Hepatic stellate cell (primary cell): ENCODE results near the gene SEC61G.

ENCODE experiments used
- DNase-seq: peaks from one replicate; pipeline ENCODE4 v3.0.0; 2011; ENCODE audit warnings: low spot score

Gene SEC61G

DNA sequence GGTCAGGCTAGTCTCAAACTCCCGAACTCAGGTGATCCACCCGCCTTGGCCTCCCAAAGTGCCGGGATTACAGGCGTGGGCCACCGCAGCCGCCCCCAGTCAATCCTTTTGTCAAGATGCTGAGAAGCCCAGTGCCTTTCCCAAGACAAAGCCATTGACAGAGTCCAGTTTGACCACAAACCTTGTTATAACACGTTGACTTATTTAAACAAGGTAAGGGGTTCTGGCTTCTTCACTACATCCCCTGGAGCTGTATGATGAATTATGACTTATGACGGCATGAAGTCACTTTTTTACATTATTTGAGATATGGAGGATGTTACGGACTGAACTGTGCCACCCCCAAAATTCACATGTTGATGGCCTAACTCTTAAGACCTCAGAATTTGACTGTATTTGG lies 5.8 kb upstream of the SEC61G start:
- no peak for DNase-seq

DNA sequence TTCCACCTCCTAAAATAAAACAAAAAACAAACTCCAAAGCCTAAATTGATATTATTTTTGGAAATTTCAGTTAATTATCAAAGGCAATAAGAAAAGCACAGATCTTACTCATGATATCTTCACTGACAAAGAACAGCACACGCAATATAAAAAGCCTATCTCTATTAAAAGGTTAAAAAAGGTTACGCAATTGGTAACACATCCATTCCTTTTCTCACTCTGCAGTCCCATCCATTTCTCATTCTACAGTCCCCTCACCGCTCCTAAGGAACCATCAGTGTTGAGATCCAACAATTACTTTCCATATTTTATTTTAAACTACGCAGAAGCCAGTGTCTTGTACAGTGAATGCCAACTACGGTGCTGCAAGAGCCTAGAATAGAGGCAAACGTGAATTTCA lies 1.3 kb downstream of the SEC61G start:
- DNase-seq, result no peak

DNA sequence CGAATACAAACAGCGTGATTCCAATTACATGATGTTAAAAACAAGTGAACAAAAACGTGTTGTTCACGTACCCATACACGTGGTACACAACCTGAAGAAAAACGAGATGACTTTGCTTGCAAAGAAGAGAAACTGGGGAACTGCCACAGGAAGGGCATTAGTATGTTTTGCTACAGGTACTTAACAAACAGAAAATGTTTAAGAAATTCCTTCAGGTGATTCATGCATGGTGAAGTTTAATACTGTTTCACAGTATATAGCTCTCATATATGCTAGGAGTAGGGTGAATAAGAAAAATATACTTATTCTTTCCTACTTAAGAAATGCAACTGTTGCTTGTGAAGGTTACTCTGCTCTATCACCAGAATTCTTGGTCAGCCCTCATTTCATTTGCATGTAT lies 9.8 kb downstream of the SEC61G start:
- DNase-seq, result no peak

DNA sequence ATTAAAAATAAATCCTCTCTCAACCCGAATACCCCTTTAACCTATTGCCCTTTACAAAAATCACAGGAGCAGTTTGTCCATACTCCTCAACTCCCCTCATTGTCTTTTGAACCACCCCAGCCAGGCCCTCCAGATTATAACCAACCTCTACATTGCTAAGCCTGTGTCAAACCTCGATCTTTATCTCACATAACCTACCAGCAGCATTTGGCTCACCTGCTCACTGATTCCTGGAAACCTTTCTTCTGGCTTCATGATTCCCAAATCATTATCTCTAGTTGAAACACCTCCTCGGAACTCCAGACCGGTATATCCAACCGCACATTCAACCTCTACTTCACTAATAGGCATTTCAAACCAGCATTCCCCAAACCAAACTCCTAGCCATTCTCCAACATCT lies 11.8 kb downstream of the SEC61G start:
- DNase-seq, result no peak

DNA sequence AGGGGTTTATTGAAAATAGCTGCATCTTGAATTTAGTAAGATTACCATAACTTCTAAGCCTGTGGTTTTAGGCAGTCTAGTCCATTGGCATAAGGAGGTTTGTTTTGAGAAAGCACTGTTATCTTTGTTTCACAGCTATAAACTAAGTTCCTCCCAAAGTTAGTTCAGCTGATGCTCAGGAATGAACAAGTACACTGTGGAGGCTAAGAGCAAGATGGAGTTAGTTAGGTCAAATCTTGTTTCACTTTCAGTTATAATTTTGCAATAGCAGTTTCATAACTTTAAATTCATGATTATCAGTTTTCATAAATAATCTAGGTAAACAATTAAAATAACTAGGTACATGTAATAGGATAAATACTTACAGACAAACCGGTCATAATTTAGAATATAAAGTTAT lies 15.4 kb downstream of the SEC61G start:
- no peak for DNase-seq

DNA sequence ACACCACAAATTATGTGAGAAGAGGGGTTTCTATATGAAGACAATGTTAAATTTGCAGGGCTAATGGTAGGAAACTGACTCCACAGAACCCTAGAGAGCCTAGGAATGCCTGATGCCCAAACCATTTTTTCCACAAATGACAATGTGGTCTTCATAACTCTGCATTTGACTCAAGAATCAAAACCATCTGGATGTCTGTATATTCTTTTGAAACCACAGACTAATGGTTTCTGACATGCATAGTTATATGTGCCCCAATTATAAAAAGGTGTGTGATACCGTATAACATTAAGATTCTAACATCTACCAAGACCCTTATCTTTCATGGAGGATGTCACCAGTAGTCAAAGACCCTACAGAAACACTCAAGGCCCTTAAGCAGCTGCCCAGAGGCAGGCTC lies 20.3 kb downstream of the SEC61G start:
- DNase-seq, result no peak

DNA sequence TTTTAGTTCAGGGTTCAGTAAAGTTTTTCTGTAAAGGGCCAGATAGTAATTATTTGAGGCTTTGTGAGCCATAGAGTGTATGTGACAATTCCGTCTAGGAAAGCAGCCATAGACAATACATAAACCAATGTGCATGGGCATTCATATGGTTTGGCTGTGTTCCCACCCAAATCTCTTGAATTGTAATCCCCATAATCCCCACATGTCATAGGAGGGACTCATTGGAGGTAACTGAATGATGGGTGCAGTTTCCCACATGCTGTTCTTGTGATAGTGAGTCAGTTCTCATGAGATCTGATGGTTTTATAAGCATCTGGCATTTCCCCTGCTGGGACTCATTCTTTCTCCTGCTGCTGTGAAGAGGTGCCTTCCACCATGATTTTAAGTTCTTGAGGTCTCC lies 29.9 kb downstream of the SEC61G start:
- DNase-seq, result no peak

DNA sequence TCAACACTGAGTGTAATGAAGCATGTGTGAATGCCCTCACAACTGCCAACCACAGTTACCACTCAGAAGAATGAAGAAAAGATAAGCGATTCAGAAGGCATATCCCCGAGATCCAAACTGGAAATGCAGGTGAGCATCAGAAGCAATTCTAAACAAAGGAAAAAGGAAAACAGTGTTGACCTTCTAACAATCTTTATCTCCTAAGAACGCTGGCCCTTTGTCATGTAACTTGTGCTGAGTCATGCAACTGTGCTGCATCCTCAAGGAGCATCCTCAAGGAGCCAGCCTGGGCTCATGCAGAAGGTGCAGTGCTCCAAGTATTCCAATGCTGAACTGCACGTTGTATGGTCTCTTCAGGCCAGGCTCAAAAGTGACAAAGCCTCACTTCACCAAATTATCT lies 30.6 kb downstream of the SEC61G start:
- no peak for DNase-seq

DNA sequence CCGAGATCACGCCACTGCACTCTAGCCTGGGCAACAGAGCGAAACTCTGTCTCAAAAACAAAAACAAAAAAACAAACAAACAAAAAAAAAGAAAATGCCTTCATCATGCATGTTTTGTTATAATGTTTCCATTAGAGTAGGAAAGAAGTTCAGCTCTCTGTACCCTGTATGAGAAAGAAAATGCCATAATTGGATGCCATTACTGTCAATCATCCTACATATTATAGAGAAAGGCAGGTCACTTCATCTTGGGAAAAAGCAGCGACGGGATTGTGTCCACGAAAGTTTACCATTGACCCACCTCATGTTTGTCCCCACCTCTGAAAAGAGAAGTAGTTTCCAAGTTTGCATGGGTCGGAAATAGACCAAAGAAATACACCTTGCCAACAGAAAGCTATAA lies 33.8 kb downstream of the SEC61G start:
- DNase-seq, result no peak

DNA sequence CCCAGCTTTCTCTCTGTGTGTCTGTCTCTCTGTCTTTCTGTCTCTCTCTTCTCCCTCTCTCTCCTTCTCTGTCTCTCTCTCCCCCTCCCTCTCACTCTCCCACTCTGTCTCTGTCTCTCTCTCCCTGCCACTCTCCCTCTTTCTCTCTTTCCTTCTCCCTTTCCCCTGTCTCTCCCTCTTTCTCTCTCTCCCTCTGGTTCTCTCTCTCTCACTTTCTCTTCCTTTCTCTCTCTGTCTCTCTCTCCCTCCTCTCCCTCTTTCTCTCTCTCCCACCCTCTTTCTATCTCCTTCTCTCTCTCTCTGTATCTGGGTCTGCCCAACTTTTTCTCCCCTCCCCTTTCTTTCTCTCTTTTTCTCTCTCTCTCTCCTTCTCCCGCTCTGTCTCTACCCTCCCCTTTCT lies 36.5 kb downstream of the SEC61G start:
- DNase-seq, result no peak

DNA sequence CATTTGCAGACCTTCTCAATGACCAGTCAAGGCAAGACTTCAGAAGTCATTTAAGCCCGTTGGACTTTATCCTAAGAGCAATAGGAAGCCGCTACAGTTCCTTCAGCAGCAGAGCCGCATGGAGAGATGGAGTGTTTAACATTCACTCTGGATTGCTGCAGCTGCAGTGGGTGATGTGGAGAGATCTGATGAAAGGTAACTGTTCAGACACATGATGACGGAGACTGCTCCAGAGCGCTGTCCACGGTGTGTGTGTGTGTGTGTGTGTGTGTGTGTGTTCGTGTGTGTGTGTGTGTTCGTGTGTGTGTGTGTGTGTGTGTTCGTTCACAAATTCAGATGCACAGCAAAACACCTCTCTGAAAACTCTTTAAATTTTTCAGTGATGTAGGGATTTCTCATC lies 37.0 kb downstream of the SEC61G start:
- DNase-seq, result no peak

DNA sequence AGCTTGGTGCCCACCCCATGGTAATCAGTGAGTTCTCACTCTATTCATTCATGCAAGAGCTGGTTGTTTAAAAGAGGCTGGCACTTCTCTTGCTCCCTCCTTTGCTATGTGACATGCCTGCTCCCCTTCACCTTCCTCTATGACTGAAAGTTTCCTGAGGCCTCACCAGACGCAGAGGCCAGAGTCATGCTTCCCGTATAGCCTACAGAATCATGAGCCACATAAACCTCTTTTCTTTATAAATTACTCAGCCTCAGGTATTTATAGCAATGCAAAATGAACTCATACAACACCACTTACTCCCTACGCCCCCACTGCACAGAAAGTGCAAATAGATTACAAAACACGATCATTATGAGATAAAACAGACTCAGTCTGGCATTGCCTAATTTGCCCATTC lies 39.0 kb downstream of the SEC61G start:
- no peak for DNase-seq

DNA sequence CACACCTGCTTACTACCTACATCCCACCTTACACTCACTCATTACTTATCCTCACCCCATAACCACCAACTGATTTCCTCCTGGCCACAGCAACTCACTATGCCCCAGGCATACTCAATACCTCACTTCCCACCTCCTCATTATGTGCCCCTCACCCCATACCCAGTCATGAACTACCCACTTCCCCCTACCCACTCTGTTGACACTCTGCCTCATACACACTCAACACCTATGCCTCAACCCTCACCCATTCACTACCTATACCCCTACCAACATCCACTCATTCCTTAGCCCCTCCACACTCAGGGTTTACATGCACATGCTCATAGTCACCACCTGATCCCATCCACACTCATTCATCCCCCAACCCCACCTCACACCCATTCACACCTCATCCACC lies 39.6 kb downstream of the SEC61G start:
- no peak for DNase-seq

DNA sequence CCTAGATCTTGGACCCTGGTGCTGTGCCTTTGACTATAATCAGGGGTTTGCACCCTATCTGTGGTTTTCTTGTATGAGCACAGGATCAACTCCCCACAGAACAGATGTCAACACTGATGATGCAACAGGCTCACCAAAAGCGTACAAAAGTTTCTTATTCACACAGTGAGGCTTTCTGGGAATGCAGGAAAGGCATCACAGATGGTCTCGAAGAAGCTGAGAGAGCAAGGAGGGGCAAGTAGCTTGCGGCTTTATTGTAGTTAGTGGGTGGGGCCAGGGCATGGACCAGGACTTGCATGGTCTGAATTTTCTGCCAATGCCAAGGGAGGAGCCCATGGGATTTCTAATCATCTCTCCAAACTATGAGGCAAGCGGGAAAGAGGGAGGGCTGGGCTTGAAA lies 46.2 kb downstream of the SEC61G start:
- DNase-seq, result no peak

DNA sequence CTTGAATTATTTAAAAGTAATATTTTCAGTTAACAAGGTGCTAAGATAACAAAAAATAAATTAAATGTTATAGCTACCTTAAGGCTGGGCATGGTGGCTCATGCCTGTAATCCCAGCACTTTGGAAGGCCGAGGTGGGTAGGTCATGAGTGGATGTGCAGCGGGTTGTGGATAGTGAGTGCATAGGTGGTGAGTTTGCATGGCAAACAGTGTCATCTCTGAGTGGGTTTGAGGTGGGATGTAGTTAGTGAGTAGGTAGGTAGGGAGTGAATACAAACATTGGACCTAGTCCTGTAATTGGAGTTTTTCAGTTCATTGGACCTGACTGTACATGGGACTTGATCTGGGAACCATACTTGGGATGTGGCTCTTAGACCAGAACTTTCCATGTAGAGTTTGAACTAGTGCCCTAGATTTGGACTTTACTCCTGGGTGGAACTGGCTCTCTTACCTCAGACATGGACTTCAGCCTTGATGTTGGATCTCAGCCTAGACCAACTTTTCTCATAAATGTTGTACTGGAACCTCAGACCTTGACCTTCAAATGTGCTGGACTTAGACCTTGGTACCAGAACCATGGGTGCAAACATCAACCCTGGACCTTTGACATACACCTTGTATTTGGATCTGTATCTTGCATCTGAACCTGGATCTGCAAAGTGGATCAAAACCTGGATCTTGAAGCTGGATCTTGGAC lies 47.0 kb downstream of the SEC61G start:
- DNase-seq, result no peak

DNA sequence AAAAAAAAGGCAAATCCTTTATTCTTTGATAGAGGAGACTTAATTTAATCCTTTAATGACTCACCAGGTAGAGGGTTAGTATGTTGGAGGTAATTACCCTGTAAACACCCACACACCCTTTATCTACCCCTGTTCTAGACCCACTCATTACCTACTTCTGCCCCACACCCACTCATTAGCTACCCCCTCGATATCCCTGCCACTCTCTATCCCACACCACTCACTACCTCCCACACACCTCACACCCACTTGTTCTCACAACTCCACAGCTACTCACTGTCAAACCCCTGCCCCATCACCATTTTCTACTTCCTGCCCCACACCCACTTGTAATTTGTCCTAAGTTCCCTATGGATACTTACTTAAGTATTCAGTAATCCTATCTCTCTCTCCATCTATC lies 49.7 kb downstream of the SEC61G start:
- no peak for DNase-seq

DNA sequence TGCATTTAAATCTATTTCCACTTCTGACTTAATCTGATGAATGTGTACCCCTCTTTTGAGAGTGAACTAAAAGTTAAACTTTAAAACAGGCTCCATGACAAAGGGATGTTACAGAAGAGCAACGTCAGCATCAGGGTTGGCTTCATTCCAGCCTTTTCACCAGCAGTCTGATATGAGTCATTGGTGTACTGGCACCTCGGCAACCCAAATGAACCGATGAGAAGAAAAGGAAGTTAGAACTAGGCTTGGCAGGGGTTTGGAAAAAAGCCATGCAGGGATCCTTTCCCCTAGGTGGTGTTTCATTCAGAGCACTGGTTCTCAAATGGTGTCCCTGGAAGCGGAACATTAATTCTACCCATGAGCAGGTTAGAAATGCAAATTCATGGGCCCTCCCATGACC lies 53.6 kb downstream of the SEC61G start:
- no peak for DNase-seq

DNA sequence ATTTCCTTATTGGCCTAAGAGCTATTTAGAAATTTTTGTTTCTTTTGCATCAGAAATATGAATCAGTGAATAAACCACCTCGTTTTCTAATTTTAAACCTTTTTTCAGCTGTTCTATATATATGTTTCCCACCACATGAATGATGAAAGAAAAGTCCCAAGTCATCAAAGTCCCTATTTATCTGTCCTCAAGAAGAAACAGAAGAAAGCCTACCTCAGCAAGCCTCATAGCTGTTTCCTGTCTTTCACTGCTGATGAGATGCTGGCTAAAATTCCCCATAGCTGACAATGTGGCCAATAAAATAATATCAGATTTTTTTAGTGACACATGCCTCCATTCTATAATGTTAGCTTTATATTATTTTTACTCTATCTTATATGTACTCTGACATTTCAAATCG lies 54.2 kb downstream of the SEC61G start:
- no peak for DNase-seq
